DMS153 (cell line): Measurements from ENCODE around the gene SLC35D1.
A peak's percentile ranks its signal among the peaks of the same experiment; 100 is the strongest.

Experiments
- DNase-seq: peaks from one replicate; lab custom pipeline; 2025; lab: John Stamatoyannopoulos, UW

The SLC35D1 gene

GRCh38 chr1:67044631-67045270 is 9.2 kb downstream of the SLC35D1 start:
- DNase-seq = no peak

DNA sequence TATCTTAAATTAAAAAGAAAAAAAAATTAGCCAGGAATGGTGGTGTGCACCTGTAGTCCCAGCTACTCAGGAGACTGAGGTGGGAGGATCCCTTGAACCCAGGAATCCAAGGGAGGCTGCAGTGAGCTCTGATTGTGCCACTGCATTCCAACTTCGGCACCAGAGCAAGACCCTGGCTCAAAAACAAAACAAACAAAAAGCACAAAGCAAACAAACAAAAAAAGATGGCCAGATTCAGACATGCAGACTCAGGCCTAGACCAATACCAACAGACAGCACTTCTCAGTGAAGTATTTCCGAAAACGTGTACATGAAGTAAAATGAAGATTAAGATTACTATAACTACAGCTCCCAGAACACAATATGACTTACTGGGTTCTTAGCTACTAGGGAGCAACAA is 10.6 kb downstream of the SLC35D1 start:
- no peak for DNase-seq

DNA sequence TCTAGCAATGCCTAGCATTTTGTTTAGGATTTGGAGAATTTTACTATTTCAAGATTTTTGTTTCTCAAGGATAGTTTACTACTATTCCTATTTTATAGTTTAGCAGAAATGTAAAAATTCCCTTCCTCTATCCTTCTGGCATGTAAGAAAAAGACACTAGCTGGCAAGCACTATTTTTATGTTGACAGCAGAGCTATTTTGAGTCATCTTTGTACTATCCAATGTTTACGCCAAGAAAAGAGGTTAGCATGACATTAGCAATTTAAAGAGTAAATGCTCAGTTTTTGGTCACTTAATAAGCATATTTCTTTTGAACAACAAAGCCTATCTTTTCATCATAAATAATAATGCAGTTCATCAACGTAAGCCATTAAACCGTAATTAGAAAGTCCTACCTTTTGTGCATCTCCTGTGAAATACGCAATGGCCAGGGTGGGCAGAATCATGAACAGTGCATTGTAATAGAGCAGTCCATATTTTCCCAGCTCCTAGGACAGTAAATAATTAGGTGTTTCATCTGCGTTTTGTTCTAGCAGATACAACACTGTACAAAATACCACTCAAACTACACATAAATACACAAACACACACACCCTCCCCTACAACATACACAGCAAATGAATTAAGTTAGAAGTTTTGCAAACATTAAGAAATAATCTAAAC is 12.0 kb downstream of the SLC35D1 start:
- DNase-seq = no peak

GRCh38 chr1:67040405-67040804 is 13.5 kb downstream of the SLC35D1 start:
- no peak for DNase-seq

- DNase-seq = no peak
These were observed 22.1 kb downstream of the SLC35D1 start for GRCh38 chr1:67031859-67032247.

- no peak for DNase-seq
These were observed 22.7 kb downstream of the SLC35D1 start for GRCh38 chr1:67031121-67031858.

DNA sequence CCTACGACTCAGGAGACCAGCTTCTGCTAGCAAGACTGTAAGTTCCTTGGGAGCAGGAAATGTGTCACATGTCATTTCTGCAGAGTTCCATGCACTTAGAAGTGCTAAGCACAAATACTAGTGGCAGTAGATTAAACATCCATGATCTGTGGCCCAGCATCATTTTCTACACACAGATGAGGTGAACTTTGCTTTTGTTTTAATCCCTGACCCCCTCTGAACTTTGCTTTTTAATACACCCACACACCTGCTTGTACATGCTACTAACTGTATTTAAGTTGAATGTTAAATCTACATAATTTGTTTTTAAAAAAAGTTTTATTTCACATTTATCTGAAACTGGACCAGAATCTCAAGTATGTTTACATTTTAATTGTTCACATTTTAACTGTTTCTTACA is 24.5 kb downstream of the SLC35D1 start:
- DNase-seq = no peak

GRCh38 chr1:67020765-67021164 is 33.2 kb downstream of the SLC35D1 start:
- no peak for DNase-seq

GRCh38 chr1:67020304-67020703 is 33.6 kb downstream of the SLC35D1 start:
- DNase-seq = no peak

DNA sequence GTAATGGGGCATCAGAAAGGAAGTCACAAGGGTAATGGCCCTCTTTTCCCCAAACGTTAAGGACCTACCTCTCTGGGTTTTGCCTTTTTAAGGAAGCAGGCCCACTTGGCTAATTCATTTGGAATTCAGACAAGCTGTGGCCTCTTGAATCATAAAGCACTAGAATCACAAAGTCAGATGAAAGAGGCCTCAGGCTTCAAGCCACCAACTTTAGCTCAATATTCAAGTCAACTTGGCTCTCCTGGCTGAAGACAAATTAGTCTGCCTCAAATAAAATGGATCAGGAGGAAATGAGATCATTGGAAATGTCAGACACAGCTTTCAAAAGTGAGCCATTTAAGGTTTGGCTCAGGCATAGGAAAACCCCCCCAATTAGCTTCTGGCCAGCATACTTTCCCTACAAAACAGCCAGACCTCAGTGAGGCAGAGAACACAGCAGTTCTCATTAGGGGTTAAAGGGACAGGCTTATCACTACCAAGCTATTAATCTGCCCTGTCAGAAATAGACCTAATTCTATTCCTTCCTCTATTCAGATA is 34.3 kb downstream of the SLC35D1 start:
- no peak for DNase-seq

DNA sequence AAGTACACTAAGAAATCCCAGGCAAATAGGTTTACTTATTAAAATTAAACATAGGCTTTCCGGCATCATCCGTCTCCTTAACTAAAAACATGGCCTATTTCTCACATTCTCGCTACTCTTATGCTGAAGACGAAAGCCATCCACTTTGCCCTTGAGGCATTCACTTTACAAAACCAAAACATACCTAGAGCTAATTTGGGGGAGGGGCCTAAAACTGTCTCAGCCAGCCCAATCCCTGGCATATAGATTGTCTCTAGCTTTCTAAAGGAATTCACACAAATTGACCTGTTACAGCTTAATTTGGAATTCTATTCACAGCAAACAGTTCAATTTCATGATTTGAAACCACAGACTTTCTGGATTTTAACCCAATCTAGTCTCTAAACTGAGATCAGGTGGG is 34.8 kb downstream of the SLC35D1 start:
- DNase-seq = no peak

DNA sequence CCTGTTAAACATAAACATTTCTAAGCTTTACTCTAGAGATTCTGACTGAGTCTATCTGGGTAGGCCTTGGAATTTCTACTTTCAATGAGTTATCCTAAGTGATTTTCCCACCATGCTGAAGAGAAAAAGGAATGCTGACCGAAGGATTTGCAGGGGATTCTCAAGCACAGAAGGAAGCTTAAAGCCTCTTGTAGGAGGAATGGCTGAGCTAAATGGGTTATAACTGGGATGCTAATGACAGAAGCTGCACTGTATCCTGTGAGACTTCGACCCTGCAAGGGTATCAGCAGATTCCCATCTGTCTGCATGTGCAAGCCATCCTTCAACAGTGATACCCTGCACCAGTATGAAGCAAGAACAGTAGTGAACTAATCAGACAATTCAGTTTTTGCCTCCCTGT is 35.4 kb downstream of the SLC35D1 start:
- DNase-seq = no peak

GRCh38 chr1:67013573-67013972 is 40.4 kb downstream of the SLC35D1 start:
- DNase-seq = no peak

DNA sequence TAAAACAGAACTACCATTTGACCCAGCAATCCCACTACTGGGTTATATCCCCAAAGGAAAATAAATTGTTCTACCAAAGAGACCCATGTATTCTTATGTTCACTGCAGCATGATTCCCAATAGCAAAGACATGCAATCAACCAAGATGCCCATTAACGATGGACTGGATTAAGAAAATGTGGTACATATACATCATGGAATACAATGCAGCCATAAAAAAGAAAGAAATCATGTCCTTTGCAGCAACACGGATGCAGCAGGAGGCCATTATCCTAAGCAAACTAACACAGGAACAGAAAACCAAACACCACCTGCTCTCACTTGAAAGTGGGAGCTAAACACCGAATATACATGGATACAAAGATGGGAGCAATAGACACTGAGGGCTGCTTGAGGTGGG is 44.2 kb downstream of the SLC35D1 start:
- no peak for DNase-seq

- DNase-seq = peak; percentile 5
These were observed 48.9 kb downstream of the SLC35D1 start for GRCh38 chr1:67005068-67005467.

DNA sequence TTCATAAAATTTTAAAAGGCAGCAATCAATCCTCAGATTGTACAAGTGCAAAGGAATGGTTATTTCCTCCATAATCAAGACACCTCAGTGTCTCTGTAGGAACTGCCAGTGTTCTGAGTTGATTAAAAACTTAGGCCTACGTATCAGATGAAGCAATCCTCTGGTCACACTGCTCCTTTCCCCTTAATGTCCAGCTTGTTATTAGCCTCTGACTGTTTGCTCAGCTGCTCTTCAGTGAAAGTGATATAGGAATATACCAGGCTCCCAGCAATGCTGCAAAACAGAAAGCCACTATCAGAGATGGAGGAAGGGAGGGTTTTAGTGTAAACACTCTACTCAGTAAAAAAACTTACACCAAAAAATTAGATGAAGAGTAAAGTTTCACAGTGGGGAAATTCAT is 49.8 kb downstream of the SLC35D1 start:
- peak; percentile 88 for DNase-seq

- DNase-seq = peak; percentile 37
These were observed 52.1 kb downstream of the SLC35D1 start for GRCh38 chr1:67001682-67002425.

DNA sequence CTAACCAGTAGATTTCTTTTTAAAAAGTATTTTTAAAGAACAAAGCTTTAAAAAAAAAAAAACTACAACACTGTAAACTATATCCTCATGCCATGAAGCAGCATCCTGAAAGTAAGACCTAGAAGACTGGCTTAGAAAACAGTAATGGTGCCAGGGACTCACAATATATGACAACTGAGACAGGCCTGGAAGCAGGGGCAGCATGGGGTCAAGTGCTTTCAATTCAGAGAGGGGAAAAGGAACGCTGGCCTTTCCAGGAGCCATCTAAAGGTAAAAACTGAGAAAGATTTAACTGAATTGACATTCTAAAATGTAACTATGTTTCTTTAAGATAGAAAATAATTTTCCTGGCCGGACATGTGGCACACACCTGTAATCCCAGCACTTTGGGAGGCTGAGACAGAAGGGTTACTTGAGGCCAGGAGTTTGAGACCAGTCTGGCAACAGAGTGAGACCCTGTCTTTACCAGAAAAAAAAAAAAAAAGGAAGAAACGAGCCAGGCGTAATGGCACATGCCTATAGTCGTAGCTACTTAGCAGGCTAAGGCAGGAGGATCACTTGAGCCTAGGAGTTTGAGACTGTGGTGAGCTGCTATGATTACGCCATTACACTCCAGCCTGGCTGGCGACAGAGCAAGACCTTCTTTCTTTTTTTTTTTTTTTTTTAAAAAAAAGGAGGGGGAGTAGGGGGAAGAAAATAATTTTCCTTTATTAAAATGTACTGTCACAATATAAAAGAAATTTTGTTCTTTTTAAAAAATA is 54.1 kb downstream of the SLC35D1 start:
- DNase-seq = no peak

- no peak for DNase-seq
These were observed 55.0 kb downstream of the SLC35D1 start for GRCh38 chr1:66998972-66999371.

- DNase-seq = peak; percentile 76
These were observed 57.8 kb downstream of the SLC35D1 start for GRCh38 chr1:66996018-66996682.

DNA sequence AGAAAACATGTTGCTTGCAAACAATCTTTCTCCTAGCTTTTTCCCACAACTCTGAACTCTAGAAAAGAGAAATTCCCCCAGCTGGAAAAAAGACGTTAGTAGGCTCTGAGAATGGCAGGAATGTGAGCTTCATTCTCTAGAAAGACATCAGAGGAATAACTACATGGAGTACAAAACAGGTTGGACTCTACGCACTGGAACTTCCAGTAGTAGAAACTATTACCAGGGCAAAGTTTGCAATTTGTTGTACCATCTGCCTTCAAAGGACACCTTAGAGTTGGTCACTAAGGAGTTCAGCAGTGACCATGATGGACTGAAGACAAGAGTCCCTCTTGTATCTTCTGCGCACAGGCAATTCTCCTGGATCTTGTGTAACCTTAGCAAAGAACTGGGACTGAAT is 60.9 kb downstream of the SLC35D1 start:
- DNase-seq = no peak
